Measurements from ENCODE around the gene S1PR2.

The S1PR2 gene, protein sequence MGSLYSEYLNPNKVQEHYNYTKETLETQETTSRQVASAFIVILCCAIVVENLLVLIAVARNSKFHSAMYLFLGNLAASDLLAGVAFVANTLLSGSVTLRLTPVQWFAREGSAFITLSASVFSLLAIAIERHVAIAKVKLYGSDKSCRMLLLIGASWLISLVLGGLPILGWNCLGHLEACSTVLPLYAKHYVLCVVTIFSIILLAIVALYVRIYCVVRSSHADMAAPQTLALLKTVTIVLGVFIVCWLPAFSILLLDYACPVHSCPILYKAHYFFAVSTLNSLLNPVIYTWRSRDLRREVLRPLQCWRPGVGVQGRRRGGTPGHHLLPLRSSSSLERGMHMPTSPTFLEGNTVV

DNA sequence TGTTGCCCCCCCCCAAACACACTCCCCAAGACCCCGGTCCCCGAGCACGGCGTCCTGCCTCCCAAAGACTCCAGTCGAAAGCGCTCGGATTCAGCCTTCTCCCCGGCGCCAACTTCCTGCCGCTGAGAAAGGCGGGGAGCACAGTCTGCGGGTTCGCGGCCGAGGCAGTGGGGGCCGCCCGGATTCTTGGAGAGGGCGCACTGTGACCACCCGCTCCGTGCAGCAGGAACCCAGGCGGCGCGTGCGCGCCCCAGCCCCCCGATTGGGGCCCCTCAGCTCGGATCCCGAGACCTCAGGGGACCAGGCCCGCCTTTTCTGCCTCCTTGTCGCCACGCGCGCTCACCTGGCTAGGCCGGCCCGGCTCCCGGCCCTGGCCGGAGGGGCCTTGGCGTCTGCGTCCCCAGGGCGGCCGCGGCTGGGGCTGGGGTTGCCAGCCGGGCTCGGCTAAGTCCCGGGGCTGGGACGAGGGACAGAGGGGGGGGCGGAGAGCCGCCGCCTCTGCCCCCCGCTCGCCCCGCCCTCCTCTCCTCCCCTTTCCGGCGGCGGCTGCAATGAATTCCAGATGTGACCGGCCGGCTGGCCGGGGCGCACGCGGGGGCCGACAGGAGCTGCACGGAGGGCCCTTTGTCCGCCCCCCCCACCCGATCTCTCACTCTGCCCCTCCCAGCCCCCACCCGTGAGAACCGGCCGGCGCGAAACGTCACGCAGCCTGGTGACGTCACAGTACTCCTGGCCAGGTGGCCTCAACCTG, at the start of gene S1PR2:
TSS of gene S1PR2 (minus strand) at position 471 of the 751 bp plus-strand sequence. CDS start 6,426 bp downstream, outside the sequence.
- DNase-seq: no peak

DNA sequence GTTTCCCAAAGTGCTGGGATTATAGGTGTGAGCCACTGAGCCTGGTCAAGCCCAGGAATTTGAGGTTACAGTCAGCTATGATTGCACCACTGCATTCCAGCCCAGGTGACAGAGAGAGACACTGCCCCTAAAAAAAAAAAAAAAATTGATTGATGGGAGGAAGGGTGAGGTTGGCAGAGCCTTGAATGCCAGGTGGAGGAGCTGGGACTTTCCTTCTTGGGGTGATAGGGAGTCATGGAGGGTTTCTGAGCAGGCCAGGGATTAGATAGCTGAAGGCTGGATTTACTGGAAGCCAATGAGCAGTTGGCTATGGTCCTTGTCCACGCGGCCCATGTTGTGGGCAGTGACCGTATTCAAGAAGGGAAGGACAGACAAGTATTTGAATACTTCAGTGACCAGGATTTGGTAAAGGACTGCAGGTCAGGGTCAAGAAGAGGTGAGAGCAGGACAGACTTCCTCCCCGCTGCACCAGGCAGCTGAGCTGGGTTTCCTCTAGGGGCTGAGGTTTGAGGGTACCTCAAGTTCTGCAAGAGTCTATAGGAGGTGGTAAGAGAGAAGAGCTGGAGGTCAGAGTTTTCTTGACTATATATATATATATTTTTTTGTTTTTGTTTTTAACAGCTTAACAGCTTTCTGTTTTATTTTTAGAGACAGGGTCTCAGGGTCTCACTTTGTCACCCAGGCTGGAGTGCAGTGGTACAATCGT, 48.8 kb upstream of the S1PR2 start:
- DNase-seq: no peak

DNA sequence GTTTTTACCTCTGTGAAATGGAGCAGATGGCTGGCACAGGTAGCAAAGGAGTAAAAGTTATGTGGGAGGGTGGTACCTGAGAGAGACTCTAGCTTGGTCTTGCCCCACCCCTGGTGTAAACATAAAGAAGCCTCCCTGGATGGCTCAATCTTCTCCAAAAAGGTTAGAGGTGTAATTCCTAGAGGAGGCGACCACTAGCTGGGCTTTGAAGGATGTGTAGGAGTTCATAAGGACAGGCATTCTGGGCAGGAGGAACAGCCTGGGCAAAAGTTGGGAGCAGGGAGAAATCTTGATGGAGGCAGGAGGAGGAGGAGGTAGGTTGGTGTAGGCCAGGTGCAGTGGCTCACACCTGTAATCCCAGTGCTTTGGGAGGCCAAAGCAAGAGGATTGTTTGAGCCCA, 47.8 kb upstream of the S1PR2 start:
- DNase-seq: no peak

DNA sequence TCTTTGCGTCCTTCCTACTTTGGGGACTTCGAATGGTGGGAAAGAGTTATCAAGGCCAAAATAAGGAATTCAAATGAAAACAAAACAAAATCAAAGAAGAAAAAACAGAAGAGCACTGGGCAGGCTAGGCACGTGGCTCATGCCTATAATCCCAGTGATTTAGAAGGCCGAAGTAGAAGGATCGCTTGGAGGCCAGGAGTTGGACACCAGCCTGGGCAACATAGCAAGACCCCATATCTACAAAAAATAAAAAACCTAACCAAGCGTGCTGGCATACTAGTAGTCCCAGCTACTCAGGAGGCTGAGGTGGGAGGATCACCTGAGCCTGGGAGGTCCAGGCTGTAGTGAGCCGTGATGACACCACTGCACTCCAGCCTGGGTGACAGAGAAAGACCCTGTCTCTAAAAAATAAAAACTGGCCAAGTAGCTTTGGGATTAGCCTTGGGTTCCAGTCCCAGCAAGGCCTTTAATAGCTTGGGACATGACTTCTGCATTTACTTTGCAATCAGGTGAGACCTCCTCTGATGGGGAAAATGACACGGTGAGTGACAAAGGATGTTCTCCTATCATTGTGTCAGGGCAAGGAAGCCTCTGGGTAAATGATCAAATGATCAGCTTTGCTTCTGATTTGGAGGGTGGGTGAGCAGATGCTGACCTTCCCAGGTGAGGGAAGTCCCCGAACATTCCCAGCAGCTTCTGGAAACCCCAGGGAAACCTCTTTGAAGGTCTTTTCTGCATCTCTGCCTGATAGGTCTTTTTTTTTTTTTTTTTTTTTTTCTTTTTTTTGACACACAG, 46.9 kb upstream of the S1PR2 start:
- no peak for DNase-seq

DNA sequence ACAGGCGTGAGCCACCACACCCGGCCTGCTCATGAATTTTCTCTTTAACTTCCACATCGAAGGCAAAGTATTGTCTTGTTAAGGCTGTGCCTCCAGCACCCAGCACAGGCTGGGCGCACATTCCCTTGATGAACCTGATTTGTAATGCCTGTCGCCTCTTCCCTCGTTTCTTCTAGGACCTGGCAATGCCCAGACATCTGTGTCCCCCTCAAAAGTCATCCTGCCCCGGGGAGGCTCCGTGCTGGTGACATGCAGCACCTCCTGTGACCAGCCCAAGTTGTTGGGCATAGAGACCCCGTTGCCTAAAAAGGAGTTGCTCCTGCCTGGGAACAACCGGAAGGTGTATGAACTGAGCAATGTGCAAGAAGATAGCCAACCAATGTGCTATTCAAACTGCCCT, 43.5 kb upstream of the S1PR2 start:
- DNase-seq: no peak

DNA sequence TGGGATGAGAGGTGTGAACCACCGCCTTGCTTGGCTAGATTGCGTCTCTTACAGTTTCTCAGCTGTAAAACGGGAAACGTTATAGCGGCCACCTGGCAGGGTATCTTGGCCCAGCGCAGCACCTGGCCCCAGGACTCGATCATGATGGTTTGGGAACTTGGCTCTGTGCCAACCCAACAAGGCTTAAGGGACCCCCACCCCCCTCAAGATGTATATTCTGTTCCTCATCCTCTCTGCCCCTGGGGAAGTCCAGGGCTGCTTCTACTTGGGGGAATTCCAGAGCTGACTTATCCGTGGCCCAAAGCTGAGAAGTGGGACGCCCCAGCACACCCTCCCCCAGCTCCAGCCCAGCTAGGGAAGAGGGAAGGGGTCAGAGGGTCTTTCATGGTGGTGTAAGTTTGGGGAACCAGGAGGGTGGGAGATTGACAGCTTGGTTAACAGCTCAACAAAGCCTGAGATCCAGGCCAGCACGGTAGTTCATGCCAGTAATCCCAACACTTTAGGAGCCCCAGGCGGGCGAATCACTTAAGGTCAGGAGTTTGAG, 40.5 kb upstream of the S1PR2 start:
- DNase-seq: no peak

DNA sequence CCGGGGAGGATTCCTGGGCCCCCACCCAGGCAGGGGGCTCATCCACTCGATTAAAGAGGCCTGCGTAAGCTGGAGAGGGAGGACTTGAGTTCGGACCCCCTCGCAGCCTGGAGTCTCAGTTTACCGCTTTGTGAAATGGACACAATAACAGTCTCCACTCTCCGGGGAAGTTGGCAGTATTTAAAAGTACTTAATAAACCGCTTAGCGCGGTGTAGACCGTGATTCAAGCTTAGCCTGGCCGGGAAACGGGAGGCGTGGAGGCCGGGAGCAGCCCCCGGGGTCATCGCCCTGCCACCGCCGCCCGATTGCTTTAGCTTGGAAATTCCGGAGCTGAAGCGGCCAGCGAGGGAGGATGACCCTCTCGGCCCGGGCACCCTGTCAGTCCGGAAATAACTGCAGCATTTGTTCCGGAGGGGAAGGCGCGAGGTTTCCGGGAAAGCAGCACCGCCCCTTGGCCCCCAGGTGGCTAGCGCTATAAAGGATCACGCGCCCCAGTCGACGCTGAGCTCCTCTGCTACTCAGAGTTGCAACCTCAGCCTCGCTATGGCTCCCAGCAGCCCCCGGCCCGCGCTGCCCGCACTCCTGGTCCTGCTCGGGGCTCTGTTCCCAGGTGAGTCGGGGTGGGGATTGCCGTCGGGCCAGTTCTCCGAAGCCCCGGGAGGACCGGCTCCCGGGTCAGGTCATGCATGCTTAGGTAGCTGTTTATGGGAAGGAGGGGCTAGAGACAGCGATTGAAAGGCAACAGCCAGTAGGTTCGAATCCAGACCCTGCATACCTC, 39.7 kb upstream of the S1PR2 start, which contains the start of gene ICAM1:
TSS of gene ICAM1 (plus strand) at position 505 of the 779 bp plus-strand sequence. CDS start at position 545, 40 bp downstream.
- DNase-seq: no peak

DNA sequence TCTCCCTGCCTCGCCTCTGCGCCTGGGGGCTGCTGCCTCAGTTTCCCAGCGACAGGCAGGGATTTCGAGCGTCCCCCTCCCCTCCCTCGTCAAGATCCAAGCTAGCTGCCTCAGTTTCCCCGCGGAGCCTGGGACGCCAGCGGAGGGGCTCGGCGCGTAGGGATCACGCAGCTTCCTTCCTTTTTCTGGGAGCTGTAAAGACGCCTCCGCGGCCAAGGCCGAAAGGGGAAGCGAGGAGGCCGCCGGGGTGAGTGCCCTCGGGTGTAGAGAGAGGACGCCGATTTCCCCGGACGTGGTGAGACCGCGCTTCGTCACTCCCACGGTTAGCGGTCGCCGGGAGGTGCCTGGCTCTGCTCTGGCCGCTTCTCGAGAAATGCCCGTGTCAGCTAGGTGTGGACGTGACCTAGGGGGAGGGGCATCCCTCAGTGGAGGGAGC, 39.1 kb upstream of the S1PR2 start:
- no peak for DNase-seq

DNA sequence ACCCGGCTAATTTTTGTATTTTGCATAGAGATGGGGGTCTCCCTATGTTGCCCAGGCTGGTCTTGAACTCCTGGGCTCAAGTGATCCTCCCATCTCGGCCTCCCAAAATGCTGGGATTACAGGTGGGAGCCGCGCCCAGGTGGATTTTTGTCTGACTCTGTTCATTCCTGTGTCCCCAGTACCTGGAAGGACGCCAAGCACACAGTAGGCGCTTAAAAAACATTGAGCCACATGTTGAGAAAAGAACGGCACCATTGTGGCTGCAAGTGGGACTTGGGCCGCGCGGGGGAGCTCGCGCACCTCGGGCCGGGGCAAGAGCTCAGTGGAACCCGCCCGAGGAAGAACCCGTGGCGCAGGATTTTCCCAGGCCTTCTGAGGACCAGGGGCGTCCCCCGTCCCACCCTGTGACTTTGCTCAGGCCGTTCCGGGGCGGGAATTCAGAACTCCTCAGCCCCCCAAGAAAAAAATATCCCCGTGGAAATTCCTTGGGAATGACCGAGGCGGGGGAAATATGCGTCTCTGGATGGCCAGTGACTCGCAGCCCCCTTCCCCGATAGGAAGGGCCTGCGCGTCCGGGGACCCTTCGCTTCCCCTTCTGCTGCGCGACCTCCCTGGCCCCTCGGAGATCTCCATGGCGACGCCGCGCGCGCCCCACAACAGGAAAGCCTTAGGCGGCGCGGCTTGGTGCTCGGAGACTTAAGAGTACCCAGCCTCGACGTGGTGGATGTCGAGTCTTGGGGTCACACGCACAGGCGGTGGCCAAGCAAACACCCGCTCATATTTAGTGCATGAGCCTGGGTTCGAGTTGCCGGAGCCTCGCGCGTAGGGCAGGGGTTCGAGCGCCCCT, 38.4 kb upstream of the S1PR2 start:
- DNase-seq: peak; percentile 44

DNA sequence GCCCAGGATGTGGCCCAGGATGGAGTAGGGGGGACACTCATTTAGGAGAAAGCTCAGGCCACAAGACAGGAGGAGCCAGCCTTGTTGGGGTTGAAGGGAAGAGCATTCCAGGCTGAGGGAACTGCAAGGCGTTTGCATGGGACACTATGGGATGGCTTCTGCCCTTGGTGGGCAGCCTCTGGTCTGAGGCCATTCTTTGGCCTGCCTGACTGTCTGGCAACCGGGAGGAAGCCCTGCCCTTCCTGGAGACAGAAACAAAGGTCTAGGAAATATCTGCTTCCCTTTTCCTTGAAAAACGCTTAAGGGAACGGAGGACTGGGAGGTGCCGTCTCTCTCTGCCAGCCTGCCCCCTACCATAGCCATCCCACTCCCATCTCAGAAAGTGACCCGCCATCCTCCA, 36.9 kb upstream of the S1PR2 start:
- no peak for DNase-seq

DNA sequence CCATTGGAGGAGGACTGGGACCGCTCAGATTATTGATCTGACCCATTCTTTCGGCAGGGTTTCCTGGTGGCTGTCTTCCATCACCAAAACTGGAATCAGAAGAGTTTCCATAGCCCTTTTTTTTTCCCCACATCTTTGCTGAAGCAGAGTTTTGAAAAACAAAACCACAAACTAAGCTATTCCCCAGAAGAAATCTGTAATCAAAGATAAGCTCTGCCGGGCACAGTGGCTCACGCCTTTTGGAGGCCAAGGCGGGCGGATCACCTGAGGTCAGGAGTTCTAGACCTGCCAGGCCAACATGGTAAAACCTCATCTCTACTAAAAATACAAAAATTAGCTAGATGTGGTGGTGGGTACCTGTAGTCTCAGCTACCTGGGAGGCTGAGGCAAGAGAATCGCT, 35.6 kb upstream of the S1PR2 start:
- no peak for DNase-seq

DNA sequence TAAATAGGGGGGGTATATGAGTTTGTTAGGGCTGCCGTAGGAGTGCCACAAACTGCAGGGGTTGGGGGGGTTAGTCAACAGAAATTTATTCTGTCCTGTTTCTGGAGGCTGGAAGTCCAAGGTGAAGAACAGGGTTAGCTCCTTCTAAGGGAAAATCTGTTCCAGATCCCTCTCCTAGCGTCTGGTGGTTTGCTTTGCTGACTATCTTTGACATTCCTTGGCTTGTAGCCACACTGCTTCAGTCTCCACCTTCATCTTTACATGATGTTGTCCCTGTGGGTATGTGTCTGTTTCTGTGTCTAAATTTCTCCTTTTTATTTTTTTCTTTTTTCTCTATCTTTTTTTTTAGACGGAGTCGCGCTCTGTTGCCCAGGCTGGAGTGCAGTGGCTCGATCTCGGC, 31.6 kb upstream of the S1PR2 start:
- DNase-seq: no peak

DNA sequence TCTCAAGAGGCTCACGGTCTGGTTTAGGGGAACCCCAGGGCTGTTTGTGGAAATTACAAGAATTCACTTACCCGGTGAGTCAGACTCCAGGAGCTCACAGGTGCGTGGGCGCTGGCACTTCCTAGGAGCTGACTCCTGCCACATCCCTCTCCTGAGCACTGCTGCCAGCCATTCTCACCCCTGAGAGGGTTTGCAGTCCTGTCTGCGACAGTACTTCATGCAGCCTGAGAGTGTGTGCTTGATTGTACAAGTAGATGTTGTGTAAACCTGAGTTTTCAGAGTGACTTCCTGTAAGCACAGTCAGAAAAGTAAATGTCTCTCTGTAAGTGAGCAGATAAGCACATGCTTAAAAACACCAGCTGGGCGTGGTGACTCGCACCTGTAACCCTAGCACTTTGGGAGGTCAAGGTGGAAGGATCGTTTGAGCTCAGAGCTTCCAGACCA, 29.0 kb upstream of the S1PR2 start:
- DNase-seq: no peak

DNA sequence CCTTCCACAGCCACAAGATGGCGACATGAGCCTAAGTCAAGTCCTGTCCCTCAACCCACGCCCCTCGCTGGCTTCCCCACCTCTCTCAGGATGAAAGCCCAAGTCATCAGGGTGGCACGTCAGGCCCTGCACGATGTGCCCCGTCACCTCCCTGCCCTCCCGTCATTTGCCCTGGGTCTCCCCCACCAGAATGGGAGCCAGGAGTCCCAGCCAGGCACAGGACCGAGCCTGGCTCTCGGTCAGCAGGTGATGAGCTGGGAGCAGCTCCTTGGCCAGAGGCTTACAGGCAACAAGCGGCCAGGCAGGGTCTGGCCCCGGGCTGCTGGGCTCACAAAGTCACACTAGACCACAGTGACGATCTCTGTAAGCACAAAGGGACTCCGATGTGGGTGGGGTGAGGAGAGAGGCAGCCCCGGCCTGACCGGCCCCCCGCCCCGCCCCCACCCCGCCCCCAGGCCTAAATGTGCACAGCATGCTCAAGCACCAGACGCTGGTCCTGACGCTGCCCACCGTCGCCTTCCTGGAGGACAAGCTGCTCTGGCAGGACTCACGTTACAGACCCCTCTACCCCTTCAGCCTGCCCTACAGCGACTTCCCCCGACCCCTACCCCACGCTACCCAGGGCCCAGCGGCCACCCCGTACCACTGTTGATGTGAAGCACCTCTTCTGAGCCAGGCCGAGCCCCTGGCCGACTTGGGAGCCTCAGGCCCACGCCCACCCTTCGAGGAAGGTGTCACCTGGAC, 28.2 kb upstream of the S1PR2 start:
- DNase-seq: peak; percentile 48

DNA sequence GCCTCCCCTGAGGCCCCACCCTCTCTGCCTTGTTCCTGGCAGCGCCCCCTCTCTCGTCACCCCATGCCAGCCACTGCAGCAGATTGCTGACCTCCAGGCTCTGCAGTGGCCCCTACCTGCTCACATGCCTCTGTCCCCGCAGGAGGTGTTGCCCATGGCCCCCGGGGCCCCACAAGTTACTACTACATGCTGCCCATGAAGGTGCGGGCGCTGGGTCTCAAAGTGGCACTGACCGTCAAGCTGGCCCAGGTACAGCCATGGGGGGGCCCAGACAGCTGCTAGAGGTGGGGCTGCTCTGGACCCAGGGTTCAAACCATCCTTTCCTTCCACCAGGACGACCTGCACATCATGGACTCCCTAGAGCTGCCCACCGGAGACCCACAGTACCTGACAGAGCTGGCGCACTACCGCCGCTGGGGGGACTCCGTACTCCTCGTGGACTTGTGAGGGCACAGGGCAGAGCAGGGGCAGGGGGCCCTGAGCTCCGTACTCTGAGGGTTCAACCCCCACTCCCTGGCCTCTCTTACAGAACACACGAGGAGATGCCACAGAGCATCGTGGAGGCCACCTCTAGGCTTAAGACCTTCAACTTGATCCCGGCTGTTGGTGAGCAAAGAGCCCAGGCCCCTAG, 27.1 kb upstream of the S1PR2 start:
- no peak for DNase-seq

DNA sequence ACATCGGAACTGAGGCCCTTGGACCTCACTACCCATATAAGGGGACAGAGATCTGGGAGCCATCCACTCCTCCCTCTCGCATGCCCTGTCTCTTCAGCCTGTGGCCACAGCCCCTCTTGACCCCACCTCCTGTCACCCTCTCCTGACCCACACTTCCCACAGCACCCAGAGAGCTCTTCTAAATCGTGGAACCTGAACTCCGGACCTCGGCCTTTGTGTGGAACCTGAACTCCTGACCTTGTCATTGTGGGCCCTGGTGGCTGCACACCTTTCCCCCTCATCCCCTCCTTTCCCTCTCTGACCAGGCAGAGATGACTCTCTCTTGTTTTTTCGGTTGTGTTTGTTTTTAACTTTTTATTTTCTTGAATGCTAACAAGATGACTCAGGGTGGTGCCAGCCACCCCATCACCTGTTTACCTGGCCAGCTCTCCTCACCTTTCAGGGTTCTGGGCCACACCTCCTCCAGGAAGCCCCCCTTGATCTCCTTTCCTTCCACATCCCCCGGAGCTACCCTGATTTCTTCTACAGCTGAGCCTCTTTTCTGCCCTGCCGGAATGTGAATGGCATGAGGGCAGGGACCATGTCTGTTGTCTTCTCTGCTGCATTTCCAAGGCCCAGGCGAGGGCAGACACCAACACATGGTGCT, 26.0 kb upstream of the S1PR2 start:
- no peak for DNase-seq

DNA sequence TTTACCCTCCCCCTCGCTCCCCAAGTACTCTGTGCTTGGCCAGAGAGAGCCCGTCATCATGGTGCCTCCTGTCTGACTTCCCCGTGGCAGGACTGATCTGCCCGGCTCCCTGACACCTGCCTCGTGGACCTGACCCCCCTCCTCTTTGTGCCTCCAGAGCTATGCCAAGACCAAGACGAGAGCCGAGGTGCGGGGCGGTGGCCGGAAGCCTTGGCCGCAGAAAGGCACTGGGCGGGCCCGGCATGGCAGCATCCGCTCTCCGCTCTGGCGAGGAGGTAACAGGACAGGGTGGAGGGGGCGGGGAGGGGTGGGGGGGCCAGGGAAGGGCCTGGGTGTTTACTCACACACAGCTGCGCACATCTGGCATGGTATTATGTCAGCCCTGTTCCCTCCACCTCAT, 25.4 kb upstream of the S1PR2 start:
- no peak for DNase-seq

DNA sequence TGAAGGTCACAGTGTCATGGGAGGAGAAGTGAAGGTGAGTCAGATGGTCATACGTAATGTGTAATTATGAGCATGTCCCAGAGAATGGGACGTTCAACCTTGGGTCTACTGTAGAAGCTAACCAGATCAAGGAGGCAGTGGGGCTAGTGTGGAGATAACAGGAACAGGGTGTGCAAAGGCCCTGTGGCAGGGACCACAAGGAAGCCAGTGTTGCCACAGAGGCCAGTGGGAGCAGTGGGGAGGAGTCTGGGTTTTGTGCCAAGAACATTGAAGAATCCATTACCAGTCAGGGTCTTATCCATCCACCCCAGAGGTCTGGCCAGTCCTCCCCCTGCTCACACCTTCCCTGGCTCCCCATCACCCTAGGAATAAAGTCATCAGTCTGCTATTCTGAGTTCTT, 24.2 kb upstream of the S1PR2 start:
- DNase-seq: no peak

DNA sequence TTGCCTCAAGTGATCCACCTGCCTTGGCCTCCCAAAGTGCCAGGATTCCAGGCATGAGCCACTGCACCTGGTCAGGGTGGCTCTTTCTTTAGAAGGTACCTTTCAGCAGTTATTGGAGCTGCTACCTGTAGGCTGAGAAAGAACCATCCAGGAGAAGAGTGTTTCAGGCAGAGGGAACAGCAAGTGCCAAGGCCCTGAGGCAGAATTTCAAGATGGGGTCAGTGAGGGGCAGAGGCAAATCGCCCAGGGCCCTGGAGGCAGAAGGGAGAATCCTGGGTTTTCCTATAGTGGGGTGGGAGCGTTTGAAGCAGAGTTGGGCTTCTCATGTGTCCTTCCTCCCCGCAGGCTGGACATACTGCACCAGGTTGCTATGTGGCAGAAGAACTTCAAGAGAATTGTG, 23.1 kb upstream of the S1PR2 start:
- no peak for DNase-seq

All from DMS 273 treated with DMSO at 0.1 percent for 48 hours (cell line).